GM10266 (cell line): ENCODE data around the gene SLC4A4.

Source experiments
- DNase-seq: peaks from one replicate; pipeline ENCODE4 v3.0.0; 2012; ENCODE audit errors: extremely low spot score
- CTCF ChIP-seq: IDR thresholded peaks from 2 replicates; pipeline ENCODE4 v1.5.1; 2012; ENCODE audit warnings: mild to moderate bottlenecking, low read depth; ENCODE audit not compliant: control insufficient read depth, insufficient read depth; ENCODE audit errors: missing control alignments

Gene SLC4A4

GRCh38 chr4:71532407-71532806, 193.6 kb downstream of the SLC4A4 start:
- no peak for DNase-seq
- TF ChIP-seq CTCF, result no peak

GRCh38 chr4:71533121-71533520, 194.3 kb downstream of the SLC4A4 start:
- no peak for DNase-seq
- TF ChIP-seq CTCF, result no peak

GRCh38 chr4:71537551-71538065, 198.8 kb downstream of the SLC4A4 start:
- TF ChIP-seq CTCF, result no peak
- DNase-seq, result no peak

GRCh38 chr4:71538528-71538927, 199.7 kb downstream of the SLC4A4 start:
- DNase-seq, result no peak
- no peak for TF ChIP-seq CTCF

GRCh38 chr4:71540749-71541269, 202.0 kb downstream of the SLC4A4 start:
- TF ChIP-seq CTCF, result no peak
- no peak for DNase-seq

- TF ChIP-seq CTCF, result no peak
- no peak for DNase-seq
Measured at GRCh38 chr4:71541541-71541940, 202.7 kb downstream of the SLC4A4 start.

GRCh38 chr4:71545168-71545567, 206.3 kb downstream of the SLC4A4 start:
- no peak for DNase-seq

More at GRCh38 chr4:71545168-71545567, 206.3 kb downstream of the SLC4A4 start:
- no peak for TF ChIP-seq CTCF
